Loucy (cell line): Measurements from ENCODE around the gene FBLL1.

Experiments
- EZH2phosphoT487 ChIP-seq: fragments of 200-600 bp; IDR thresholded peaks from 2 replicates; pipeline ENCODE4 v1.6.1; 2018; ENCODE audit warnings: antibody characterized with exemption, mild to moderate bottlenecking, moderate library complexity, borderline replicate concordance
- TF ChIP-seq, protein P1 (sequence below): fragments of 200-600 bp; sonication (generic); conservative IDR thresholded peaks from 2 replicates; pipeline ENCODE4 v1.5.1; 2014; ENCODE audit warnings: mild to moderate bottlenecking, antibody characterized with exemption, low read length

DNA sequence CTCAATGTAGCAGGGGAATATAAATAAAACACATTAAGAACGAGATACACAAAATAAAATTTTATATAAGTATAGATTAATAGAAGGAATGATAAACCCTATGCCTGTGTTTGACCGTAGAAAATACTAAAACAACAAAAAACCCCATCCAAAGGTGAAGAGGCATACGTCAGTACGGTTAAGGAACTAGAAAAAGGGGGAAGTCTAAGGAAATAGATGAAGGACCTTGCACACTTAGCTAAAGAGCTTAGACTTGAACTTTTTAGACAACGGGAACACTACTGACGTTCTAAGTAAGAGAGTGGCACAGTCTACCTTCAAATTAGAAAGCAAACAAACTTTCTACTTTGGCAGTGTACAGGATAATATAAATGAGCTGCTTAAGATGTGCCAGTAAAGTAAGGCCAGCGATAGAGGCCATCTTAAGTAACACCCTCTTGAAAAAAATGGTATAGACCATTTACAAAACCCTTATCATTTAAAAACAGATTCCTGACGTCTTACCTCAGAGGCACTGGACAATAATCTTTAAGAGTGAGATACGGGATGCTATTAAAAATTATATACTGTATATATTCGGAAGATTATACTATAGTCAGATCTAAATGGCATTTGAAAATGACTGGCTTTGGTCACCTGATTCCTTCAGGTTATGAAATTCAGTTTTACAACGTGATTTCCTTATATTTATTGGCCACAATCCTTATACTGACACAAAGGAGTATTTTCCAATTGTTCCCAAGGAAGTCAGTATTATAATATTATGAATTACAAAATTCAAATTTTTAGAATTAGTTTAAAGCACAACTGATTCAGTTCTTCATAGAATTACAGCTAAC is 41.6 kb downstream of the FBLL1 start:
- TF ChIP-seq, protein P1, sequence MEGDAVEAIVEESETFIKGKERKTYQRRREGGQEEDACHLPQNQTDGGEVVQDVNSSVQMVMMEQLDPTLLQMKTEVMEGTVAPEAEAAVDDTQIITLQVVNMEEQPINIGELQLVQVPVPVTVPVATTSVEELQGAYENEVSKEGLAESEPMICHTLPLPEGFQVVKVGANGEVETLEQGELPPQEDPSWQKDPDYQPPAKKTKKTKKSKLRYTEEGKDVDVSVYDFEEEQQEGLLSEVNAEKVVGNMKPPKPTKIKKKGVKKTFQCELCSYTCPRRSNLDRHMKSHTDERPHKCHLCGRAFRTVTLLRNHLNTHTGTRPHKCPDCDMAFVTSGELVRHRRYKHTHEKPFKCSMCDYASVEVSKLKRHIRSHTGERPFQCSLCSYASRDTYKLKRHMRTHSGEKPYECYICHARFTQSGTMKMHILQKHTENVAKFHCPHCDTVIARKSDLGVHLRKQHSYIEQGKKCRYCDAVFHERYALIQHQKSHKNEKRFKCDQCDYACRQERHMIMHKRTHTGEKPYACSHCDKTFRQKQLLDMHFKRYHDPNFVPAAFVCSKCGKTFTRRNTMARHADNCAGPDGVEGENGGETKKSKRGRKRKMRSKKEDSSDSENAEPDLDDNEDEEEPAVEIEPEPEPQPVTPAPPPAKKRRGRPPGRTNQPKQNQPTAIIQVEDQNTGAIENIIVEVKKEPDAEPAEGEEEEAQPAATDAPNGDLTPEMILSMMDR: no peak
- TF ChIP-seq EZH2phosphoT487: no peak
